Measurements from ENCODE around the gene RAB36.

GRCh38 chr22:23121000-23121421 lies 24.3 kb upstream of the RAB36 start:
- TF ChIP-seq CTCF (conservative IDR thresholded peaks at IDR 0.05; ENCODE audit: low read depth, low read length) (no peak), EZH2 (IDR thresholded peaks at IDR 0.05; ENCODE audit: low read length, unreplicated experiment) (no peak), EZH2phosphoT487 (IDR thresholded peaks at IDR 0.05; ENCODE audit: borderline replicate concordance, low read length) (no peak)

Data from PC-3 (cell line).